Activated CD4-positive, alpha-beta T cell treated with anti-CD3 and anti-CD28 coated beads, Interleukin-10, Interleukin-2, amounts not matched to agents 100 ng/mL and 50 ng/mL, durations not matched to agents 16 hours and 8 hours (primary cell): Measurements from ENCODE around the gene ICOS.

Experiments
- DNase-seq: peaks from one replicate; pipeline ENCODE4 v3.0.0-alpha.2; 2020

Gene ICOS, protein sequence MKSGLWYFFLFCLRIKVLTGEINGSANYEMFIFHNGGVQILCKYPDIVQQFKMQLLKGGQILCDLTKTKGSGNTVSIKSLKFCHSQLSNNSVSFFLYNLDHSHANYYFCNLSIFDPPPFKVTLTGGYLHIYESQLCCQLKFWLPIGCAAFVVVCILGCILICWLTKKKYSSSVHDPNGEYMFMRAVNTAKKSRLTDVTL

DNA sequence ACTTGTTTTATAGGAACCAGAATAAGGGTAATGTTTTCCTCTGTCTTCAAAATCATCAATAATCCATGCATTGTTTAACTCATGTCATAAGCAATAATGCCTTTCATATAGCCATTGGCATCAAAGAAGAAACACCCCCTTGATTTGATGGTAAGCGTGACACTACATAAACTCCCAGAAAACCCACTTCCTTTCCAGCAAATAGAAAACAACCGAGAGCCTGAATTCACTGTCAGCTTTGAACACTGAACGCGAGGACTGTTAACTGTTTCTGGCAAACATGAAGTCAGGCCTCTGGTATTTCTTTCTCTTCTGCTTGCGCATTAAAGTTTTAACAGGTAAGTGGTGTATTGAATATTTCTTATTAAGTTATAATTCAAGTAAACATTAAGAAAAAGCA, at the start of gene ICOS:
Gene ICOS (plus strand): TSS at position 229 of the 400 bp plus-strand sequence. CDS start 52 bp downstream, at position 281.
- peak; percentile 91 for DNase-seq

DNA sequence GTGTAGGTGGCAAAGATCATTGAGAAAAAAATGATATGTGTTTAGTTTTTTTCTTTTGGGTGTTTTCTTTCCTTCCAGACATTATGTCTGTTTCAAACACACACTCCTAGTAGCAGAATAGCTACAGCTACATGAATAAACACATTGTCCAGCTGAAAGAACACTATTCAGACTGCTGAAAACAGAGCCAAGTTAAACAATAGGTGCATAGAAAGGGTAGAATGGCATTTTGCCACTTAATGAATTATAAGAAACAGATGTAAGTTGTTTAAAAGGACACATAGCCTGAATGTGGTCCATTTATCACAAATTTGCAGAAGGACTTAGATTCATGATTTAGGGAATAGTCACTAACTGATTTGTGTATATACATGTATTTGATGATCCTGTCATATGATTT, 48.9 kb upstream of the ICOS start:
- DNase-seq: no peak

DNA sequence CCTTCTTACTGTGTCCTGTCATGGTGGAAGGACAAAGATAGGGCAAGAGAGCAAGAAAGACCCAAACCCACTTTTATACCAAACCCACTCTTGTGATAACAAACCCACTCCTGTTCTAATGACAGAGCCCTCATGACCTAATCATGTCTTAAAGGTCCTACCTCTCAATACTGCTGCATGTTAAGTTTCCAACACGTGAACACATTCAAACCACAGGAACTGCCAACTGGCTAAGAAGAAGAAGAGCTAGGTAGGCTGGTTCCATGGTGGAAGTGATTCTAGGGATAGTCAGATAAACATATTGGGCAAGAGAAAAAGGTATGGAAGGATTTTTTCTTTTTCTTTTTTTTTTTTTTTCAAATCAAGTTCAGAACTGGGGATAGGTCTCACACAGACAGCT, 47.0 kb upstream of the ICOS start:
- peak; percentile 67 for DNase-seq

DNA sequence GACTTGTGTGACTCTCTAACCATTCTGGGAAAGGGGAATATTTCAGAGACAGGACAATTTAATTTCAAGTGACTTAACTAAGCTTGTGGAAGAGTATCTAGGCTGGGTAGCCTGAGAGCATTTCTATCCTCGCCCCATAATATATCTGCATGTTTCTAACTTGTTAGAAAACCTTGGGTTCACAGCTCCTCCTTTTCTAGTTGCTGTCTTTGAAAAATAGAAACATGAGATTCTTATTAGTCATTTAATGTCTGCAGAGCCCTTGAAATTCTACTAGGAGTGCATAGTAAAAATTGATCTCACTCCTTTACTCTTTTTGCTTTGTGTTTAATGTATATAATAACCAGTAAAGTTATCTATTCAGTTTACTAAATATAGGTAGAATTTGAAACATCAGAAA, 46.6 kb upstream of the ICOS start:
- peak; percentile 59 for DNase-seq

DNA sequence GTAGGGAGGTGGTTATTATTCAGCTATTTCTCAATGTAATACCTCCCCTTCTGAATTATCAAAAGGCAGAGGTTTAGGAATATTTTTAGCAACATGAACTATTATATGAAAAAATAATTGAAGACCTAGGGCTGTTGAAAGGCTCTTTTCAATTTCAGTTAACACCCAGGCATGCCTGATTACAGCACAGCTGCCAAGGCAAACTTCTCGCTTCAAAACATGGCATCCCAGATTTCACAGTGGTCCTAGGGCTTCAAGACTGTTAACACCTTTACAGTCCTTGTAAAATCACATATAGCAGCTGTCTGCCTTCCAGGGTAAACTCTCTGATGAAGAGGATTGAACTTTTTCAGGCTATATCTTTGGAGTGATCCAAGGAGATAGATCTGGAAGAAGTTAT, 45.8 kb upstream of the ICOS start:
- DNase-seq: no peak

DNA sequence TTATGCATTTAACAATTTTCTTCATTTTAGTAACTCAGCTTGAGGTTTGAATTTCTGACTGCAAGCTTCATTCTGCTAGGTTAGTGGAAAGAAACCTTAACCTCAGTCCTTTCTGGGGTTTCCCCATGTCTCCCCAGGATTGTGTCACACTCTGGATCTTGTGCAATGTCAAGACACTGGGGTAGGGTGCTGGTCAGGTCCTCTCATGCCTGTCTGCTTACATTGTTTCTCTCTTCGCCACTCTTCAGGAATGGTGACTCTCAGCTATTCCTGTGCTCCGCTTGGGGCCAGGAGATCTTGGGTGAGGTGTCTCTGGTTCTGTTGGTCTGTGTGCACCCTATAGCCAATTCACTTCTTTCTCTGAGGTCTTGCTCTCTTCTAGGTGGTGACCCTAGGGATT, 45.1 kb upstream of the ICOS start:
- DNase-seq: peak; percentile 96

DNA sequence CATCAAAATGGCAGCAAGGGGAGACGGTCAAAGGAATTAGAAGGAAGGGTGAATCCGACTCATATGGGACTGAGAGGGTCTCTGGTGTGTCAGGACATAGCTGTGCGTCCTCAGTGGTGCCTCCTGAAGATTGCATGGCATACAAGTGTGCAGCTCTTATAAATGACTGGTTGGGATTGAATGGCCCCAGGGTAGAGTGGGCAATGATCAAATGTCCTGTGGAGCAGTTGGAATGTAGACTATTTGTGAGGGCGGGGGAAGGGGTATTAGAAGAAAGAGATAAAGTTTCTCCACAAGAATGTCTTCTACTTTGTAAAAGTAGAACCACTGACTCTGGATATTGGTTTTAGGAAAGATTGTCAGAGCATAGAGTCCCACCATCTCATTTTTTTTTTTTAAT, 44.4 kb upstream of the ICOS start:
- DNase-seq: no peak

DNA sequence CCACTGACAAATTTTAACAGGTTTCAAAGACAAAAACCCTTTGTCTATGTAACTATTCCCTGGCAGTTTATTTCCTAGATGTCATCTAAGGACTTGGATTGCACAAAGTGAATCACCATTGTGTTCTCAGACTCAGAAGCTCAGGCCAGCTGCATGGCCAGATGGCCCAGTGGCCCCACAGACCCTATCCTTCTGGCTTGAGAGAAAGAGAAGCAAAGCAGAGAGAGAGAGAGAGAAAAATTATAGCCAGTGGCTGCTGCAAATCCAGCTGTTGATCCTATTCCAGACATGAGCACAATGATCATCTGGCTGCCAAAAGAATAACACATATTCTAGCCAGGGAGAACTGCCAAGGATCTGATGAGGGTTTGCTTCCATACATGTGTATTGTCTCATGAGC, 43.2 kb upstream of the ICOS start:
- no peak for DNase-seq

DNA sequence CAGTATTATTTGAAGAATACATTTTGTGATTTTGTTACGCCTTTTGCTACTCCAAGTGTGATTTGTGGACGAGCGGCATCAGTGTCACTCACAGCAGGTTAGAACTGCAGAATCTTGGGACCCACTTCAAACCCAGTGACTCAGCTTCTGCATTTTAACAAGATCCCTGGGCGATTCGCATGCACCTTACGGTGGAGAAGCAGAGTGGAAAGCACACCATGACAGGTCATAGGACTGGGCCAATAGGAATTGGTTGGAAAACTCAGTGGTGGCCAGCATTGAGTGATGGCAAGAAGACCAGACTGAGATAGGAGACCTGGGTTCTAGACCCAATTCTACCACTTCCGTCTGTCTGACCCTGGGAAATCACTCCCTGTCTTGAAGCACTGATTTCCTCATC, 42.7 kb upstream of the ICOS start:
- DNase-seq: peak; percentile 55

DNA sequence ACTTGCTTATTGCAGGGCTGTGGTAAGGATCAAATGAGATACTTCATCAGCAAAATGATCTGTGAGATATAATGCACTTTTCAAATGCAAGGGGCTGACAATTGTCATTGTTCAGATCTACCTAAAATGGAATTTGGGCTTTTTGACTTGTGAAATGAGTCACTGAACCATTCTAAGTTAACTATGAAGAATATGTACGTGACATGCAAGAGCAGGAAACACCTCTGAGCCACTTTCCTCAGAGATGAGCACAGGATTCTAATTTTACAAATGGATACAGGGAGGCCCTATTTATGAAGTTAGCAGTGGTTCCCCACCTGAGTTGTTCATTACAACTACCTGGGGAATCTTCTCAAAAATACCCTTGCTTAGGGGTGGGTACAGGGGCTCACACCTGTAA, 42.3 kb upstream of the ICOS start:
- peak; percentile 88 for DNase-seq

DNA sequence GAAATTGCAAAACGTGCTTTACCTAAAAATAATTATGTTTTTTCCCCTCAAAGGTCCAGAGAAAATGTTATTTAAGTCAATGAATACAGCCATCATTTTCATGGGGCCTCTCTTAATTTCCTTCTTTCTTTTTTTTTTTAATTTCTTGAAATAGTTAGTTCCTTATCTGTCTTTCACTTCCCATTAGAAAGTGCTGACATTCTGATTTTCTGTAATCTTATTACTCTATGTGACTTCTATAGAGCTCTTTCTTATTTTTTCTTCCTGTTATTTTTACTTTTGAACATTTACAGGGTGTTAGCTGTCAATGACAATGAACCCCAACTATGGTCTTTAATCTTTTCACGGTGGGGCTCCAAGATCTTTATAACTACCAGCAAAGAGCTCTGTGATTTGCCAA, 39.0 kb upstream of the ICOS start:
- DNase-seq: no peak

DNA sequence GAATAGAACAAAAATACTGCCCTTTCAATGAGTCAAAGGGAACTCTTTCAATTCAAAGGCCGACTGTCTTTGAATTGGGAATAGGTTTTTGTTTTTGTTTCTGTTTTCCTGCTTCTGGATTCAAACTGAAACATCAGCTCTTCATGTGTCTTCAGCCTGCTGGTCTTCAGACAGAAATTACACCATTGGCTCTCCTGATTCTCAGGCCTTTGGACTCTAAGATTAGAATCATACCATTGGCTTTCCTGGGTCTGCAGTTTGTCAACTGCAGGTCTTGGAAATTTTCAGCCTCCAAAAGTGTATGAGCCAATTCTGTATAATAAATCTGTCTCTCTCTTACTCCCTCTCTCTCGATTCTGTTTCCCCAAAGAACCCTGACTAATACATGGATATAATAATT, 37.9 kb upstream of the ICOS start:
- DNase-seq: no peak

DNA sequence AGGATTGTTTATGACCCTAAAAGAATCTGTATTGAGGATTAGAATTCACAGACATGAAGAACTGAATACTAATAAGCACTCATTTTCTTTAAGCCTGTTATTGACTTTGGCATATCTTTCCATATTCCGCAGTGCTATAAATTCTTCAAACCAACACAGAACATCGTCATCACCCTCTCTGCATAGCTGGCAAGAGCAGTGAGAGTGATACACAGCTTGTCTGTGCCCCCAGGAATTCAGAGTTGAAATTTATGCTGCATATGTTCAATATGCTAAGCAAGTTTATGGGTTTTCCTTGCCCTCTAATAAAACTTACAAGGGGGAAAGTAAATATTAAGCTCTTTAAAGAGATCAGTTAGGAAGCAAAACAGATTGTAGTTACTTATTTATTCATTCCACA, 36.3 kb upstream of the ICOS start:
- no peak for DNase-seq

DNA sequence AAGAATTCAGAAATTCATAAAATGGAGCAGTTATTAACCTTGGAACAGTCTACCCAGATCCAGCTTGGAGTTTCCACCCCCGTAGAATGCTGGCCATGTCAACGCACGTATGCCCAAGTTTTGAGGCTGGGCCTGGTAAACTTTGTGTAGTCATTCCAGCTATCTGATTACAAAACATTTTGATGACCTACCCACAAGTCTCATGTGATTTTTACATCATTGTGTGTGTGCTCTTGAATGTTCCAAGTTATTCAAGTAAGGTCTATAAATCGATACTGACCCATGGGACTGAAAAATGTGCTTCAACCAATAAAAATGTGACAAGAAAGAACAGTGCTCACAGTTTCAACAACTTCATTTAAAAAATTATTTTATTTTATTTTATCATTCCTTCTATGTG, 32.5 kb upstream of the ICOS start:
- no peak for DNase-seq

DNA sequence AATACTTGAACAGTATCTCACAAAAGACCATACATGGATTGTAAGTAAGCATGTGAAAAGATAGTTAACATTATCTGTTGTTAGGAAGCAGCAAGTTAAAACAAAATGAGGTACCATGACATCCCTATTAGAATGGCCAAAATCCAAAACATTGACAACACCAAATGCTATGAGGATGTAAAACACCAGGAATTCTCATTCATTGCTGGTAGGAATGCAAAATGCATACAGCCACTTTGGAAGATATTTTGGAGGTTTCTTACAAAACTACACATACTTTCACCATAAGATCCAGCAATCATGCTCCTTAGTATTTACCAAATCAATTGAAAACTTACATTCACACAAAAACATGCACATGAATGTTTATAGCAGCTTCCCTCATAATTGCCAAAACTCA, 30.9 kb upstream of the ICOS start:
- DNase-seq: no peak

DNA sequence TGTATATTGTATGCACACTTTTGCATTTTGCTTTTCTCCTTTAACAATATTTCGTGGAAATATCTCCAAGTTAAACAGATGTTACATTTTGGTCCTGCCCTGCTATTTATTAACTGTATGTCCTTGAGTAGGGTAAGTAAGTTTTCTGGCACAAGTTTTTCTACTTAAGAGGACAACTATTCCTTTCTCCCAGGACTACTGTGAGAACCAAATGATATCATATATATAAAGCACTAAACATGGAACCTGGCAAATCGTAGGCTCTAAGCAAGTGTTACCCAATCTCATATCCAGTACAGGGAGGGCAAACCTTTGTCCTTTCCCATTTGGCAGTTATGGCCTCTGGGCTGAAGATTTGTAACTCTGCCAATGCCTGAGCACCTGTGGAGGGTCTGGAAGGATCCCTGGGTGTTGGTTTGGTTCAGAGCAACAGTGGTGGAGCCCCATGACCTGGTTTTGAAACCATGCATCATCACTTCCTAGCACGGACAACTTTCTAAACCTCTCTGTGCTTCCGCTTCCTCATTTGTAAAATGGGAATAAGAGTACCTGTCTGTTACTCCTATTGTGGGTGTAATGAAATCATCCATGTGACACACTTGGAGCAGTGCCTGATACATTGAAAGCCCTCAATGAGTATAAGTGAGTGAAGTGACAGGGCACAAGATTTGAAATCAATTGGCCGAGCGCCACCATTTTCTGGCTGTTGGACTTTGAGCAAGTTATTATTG, 28.3 kb upstream of the ICOS start:
- no peak for DNase-seq

DNA sequence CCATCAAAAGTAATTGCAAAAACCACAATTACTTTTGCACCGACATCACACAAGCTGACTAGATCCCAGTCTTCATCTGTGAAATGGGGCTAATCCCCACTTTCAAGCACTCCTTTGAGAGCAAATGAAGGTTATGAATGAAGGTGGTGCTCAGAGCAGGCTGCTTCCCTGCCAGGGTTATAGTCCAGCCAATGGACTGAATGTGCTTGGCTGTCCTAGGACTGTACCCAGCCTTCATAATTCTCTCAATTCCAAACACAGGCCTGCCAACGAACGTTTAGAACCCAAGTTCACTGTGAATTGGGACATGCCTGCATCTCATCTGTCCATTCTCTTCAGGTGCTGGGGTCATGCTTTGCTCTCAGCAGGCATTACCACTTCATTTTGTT, 27.8 kb upstream of the ICOS start:
- DNase-seq: no peak

DNA sequence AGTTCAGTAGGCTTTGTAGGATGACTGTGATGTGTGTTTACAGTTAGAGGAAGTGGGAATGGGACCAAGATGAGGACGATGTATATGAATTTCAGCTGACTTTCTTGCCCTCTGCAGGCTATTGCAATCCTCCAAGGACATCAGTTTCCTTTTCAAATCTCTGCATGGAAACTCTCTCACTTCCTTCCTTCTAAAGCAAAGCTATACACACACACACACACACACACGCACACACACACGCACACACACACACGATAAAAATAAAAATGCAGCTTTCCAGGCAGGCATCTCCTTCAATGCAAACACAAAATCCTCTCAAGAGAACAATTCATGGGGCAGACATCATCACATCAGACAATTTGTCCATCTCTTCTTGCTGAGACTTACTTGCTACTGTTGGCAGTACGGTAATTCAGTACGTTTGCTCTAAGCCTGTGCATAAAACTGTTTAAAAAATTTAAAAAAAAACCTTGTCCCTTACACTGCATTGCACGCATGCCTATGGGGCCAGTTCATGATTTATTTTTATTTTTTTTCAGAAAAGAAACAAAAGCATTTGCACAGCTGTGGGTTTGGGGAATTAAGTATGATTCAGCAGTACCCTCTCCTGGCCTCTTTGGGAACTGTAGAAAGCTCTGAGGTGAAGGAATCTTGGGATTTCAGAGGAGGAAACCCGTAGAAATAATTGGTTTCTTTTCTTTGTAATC, 27.1 kb upstream of the ICOS start:
- DNase-seq: peak; percentile 71

DNA sequence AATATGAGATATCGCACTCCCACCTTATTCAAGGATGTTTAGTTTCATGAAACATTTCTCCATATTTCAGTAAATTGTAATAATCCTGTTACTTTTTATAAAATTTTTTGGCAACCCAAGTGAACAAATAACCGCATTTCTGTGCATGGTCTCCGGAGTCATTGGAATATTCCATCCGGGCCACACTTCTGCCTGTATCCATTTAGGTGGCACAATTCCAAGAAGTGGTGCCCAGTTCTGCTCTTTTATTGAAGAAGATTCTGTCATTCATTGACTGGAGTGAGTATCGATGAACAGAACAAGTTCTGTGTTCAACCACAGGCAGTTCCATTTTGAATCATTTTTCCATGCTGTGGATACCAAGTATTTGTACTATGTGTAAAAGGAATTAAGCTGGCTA, 26.6 kb upstream of the ICOS start:
- DNase-seq: peak; percentile 88

DNA sequence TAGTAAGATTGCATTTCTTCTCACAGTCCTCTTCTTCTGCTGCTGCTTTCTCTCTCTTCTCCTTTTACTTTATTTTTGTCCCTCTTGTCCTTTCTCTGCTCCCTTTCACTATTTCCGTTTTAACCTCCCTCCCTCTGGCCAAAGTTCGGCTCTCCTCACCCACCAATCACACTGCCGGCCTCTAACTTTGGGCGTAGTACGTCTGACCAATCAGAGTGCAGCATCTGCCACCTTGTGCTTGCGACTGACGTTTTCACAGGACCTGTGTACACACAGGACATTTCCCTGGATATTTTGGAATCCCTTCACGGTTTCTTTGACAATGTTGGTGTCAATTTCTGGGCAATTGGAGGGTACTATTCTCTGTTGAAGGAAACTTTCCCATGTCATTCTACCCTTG, 22.6 kb upstream of the ICOS start:
- no peak for DNase-seq

DNA sequence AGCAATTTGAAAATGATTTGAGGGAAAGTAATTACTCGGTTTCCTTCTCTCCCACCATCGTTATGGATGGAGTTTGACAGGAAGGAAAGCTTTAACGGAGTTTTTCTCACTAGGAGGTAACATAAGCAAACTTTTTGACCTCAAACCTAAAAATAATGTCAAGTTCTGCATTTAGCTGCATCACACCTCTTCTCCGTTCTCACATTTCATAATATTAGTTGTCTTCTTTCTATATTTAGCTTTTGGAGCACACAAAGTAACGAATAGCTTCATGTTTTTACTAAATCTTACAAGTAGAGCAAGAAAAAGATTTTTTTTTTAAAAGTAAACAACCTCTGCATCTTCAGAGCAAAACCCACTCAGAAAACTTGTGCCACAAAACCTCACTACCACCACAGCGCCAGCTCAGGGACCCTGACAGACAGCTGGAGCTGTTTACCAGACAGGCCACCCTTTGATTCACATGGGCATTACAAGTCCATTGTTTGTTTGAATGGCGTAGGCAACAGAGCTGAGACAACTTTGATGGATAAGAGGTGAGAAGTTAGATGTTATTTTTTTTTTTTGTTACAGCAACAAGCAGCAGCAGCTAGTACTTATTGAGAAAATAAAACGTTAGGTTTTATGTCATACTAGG, 21.9 kb upstream of the ICOS start:
- peak; percentile 59 for DNase-seq

DNA sequence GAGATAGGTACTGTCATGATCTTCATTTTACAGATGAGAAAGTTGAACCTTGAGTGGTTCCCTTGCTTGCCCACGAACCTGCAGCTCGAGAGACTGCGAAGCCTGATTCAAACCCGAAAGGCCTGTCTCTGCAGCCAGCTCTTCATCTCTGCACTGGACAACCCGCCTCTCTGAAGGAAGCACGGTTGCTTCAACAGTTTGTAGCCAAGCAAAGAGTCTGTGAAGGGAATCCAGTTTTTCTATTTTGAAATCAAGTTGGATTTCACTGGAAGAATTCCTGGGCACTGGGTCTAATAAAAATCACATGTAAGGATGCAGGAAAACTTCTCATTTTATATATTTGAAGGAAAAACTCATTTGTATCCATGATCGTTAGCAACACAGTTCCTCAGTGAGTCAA, 21.3 kb upstream of the ICOS start:
- no peak for DNase-seq

DNA sequence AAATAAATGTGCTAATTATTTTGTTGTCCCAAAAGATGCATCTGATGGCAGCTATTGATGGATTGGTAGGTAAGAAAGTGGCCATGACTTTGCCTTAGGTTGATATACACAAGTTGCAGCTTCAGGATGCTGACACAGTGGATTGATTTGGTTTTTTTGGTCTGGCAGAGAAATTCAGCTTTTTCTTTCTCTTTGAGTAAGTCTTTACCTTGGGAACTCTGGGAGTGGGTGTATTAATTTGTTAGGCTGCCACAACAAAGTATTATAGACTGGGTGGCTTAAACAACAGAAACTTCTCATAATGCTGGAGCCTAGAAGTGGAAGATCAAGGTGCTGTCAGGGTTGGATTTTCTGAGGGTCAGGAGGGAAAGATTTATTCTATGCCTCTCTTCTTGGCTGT, 19.8 kb upstream of the ICOS start:
- no peak for DNase-seq

DNA sequence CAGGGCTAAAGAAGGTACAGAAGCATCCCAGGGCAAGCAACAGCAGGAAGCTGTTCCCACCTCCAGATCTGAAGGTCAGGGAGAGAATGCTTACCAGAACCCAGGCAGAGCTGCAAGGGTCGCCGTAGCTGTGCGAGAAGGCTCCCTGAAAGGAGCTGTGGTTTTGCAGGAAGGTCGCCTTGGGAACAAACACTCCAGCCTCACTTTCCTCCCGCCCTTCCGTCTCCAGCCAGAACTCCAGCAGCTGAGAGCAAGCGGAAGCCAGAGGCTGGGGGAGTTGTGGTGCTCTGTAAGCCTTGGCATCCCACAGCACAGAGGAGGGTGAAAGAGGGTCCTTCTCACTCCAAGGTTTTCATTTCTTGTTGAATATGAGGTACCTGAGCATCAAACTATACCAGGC, 18.3 kb upstream of the ICOS start:
- no peak for DNase-seq
